ENCODE data around the gene FBXL7.
"Not testable (repeated sequence)": the region's sequence is repeated elsewhere in the genome, so short reads cannot be mapped to it uniquely, and the experiment has no call there.

Gene FBXL7

GRCh38 chr5:15834596-15835245, 334.7 kb downstream of the FBXL7 start:
- DNase-seq, result no peak

- no peak for DNase-seq
Measured at GRCh38 chr5:15835514-15835913, 335.5 kb downstream of the FBXL7 start.

GRCh38 chr5:15837551-15838289, 337.7 kb downstream of the FBXL7 start:
- no peak for DNase-seq

- no peak for DNase-seq
Measured at GRCh38 chr5:15844253-15844652, 344.3 kb downstream of the FBXL7 start.

GRCh38 chr5:15844871-15845270, 344.9 kb downstream of the FBXL7 start:
- no peak for DNase-seq

GRCh38 chr5:15850536-15850935, 350.6 kb downstream of the FBXL7 start:
- DNase-seq, result no peak

- DNase-seq, result no peak
Measured at GRCh38 chr5:15850939-15851341, 351.0 kb downstream of the FBXL7 start.

- DNase-seq, result no peak
Measured at GRCh38 chr5:15852217-15852616, 352.2 kb downstream of the FBXL7 start.

GRCh38 chr5:15852949-15853348, 353.0 kb downstream of the FBXL7 start:
- no peak for DNase-seq

GRCh38 chr5:15858326-15858725, 358.3 kb downstream of the FBXL7 start:
- DNase-seq, result no peak

- DNase-seq, result no peak
Measured at GRCh38 chr5:15864536-15865215, 364.7 kb downstream of the FBXL7 start.

GRCh38 chr5:15872259-15872658, 372.3 kb downstream of the FBXL7 start:
- not testable (repeated sequence) for DNase-seq

GRCh38 chr5:15877914-15878313, 377.9 kb downstream of the FBXL7 start:
- no peak for DNase-seq

- no peak for DNase-seq
Measured at GRCh38 chr5:15880201-15880600, 380.2 kb downstream of the FBXL7 start.

GRCh38 chr5:15885156-15885555, 385.2 kb downstream of the FBXL7 start:
- DNase-seq, result no peak

GRCh38 chr5:15886156-15886555, 386.2 kb downstream of the FBXL7 start:
- no peak for DNase-seq

GRCh38 chr5:15887093-15887492, 387.1 kb downstream of the FBXL7 start:
- no peak for DNase-seq

GRCh38 chr5:15889001-15889400, 389.0 kb downstream of the FBXL7 start:
- DNase-seq, result no peak

GRCh38 chr5:15893866-15894265, 393.9 kb downstream of the FBXL7 start:
- DNase-seq, result no peak

GRCh38 chr5:15897656-15898055, 397.7 kb downstream of the FBXL7 start:
- DNase-seq, result no peak

GRCh38 chr5:15898641-15899040, 398.7 kb downstream of the FBXL7 start:
- DNase-seq, result no peak

GRCh38 chr5:15899481-15899880, 399.5 kb downstream of the FBXL7 start:
- DNase-seq, result no peak

- no peak for DNase-seq
Measured at GRCh38 chr5:15901151-15901550, 401.2 kb downstream of the FBXL7 start.

- no peak for DNase-seq
Measured at GRCh38 chr5:15902066-15902465, 402.1 kb downstream of the FBXL7 start.

Measured in NCI-H1092 (cell line).